Endothelial cell of umbilical vein (primary cell): Measurements from ENCODE around the gene PTX3. TPM values are rescaled to one million over a fixed set of nuclear protein-coding genes. Genes with fewer than 3 reads are reported as not detected.

Experiments used
- BruUV-seq: library from RNA; stranded (reverse); fragments of 400-500 nt; replicated peaks from 2 replicates; lab custom pipeline; 2021; lab: Mats Ljungman, UMichigan
- CTCF ChIA-PET: fragments of 300-600, 350-600 bp; sonication (Branson Sonifier 250); formaldehyde crosslinking; loops from one replicate; lab custom pipeline; 2021; ENCODE audit warnings: antibody characterized with exemption, inconsistent platforms; lab: Charles Lee
- POLR2A ChIA-PET: fragments of 300-600, 350-600 bp; sonication (Branson Sonifier 250); formaldehyde crosslinking; loops from one replicate; lab custom pipeline; 2021; ENCODE audit warnings: antibody characterized with exemption, inconsistent platforms; lab: Charles Lee
- DNase-seq: peaks from one replicate; pipeline ENCODE4 v3.0.0-alpha.2; 2011; ENCODE audit warnings: low read depth, low spot score
- FAIRE-seq: peaks from 2 replicates; lab custom pipeline; 2011; peaks lifted over from hg19 to GRCh38; lab: Jason Lieb, UNC
- H2AFZ ChIP-seq: 2 replicates; pipeline ENCODE4 v1.6.0; 2012; ENCODE audit warnings: low read depth, low read length, control low read depth, inconsistent platforms
- H3K27ac ChIP-seq: 2 replicates; pipeline ENCODE4 v1.5.1; 2011; ENCODE audit warnings: low read depth, mild to moderate bottlenecking, control low read depth, low read length, moderate library complexity; ENCODE audit not compliant: insufficient read depth
- H3K27me3 ChIP-seq, 2 experiments: 2 replicates each; pipeline versions ENCODE4 v1.6.0 to v1.6.1; 2011; ENCODE audit warnings: low read length in 2 of 2, mixed read lengths in 1 of 2; ENCODE audit not compliant: control insufficient read depth in 2 of 2, insufficient read depth in 2 of 2
- H3K36me3 ChIP-seq, 2 experiments: 2 replicates in 1 of 2; 3 replicates in 1 of 2; pipeline ENCODE4 v1.5.1; 2011; ENCODE audit warnings: low read length in 2 of 2, mild to moderate bottlenecking in 1 of 2, moderate library complexity in 1 of 2; ENCODE audit not compliant: control insufficient read depth in 2 of 2, insufficient read depth in 2 of 2; ENCODE audit errors: extremely low read depth in 1 of 2
- H3K4me1 ChIP-seq: 3 replicates; pipeline ENCODE4 v1.5.1; 2011; ENCODE audit warnings: mild to moderate bottlenecking, low read length; ENCODE audit not compliant: control insufficient read depth, insufficient read depth; ENCODE audit errors: extremely low read depth
- H3K4me2 ChIP-seq: 2 replicates; pipeline ENCODE4 v1.6.1; 2011; ENCODE audit warnings: low read length, control low read depth, mixed read lengths; ENCODE audit not compliant: insufficient read depth
- H3K4me3 ChIP-seq, 3 experiments: fragments of 200-600 bp in 1 of 3; sonication (generic), shearing (Covaris generic) in 1 of 3; replicated peaks in 1 of 3; 2 replicates each; pipeline ENCODE4 v1.5.1; 2011 to 2016; ENCODE audit warnings: control low read depth in 3 of 3, low read length in 3 of 3, mild to moderate bottlenecking in 2 of 3, inconsistent platforms in 1 of 3, low read depth in 1 of 3, moderate library complexity in 1 of 3; ENCODE audit not compliant: insufficient read depth in 1 of 3
- H3K79me2 ChIP-seq: 2 replicates; pipeline ENCODE4 v1.6.0; 2012; ENCODE audit warnings: low read length, inconsistent platforms; ENCODE audit not compliant: control insufficient read depth, insufficient read depth
- H3K9ac ChIP-seq: replicated peaks from 2 replicates; pipeline ENCODE3; 2011; ENCODE audit warnings: low read length, control low read depth; ENCODE audit not compliant: insufficient read depth; ENCODE audit errors: extremely low read depth
- H3K9me1 ChIP-seq: replicated peaks from 3 replicates; pipeline ENCODE4 v1.6.0; 2011; ENCODE audit warnings: mild to moderate bottlenecking, low read length; ENCODE audit not compliant: control insufficient read depth, insufficient read depth; ENCODE audit errors: extremely low read depth
- H3K9me3 ChIP-seq: replicated peaks from 2 replicates; pipeline ENCODE4 v1.5.1; 2012; ENCODE audit warnings: low read length, inconsistent platforms; ENCODE audit not compliant: control insufficient read depth, insufficient read depth
- H4K20me1 ChIP-seq: replicated peaks from 2 replicates; pipeline ENCODE3; 2011; ENCODE audit warnings: mild to moderate bottlenecking, low read length; ENCODE audit not compliant: control insufficient read depth, insufficient read depth; ENCODE audit errors: extremely low read depth
- FOS ChIP-seq: IDR thresholded peaks from 2 replicates; pipeline ENCODE4 v1.6.1; 2011; ENCODE audit warnings: mild to moderate bottlenecking, low read length, moderate library complexity, borderline replicate concordance; ENCODE audit not compliant: insufficient read depth
- GATA2 ChIP-seq: IDR thresholded peaks from 2 replicates; pipeline ENCODE4 v1.7.0; 2011; ENCODE audit warnings: low read depth, mild to moderate bottlenecking, moderate library complexity, mixed read lengths, low read length; ENCODE audit not compliant: insufficient read length, insufficient read depth
- JUN ChIP-seq: IDR thresholded peaks from 2 replicates; pipeline ENCODE4 v1.6.1; 2011; ENCODE audit warnings: borderline replicate concordance, low read depth; ENCODE audit not compliant: insufficient read length, insufficient read depth
- POLR2A ChIP-seq: IDR thresholded peaks from 2 replicates; pipeline ENCODE4 v1.6.1; 2012; ENCODE audit warnings: low read depth, mild to moderate bottlenecking, control low read depth, low read length
- POLR2AphosphoS5 ChIP-seq: IDR thresholded peaks from 2 replicates; pipeline ENCODE4 v1.6.1; 2012; ENCODE audit warnings: low read depth, mild to moderate bottlenecking, control low read depth, low read length, moderate library complexity; ENCODE audit not compliant: insufficient read depth
- dilution Hi-C: fragments of 300-500 bp; cut with MboI; formaldehyde crosslinking; loops from one replicate; pipeline ENCODE4 v1.15.0; 2019; ENCODE audit warnings: low sequenced_read_pairs; ENCODE audit not compliant: extremely low pct_ligation_motif_present
- intact Hi-C: fragments of 100-400 bp; cut with micrococcal nuclease; formaldehyde crosslinking; loops from one replicate; pipeline ENCODE4 v1.10.0; 2022
- polyA plus RNA-seq, 4 experiments: library from polyadenylated mRNA; depleted of rRNA in 3 of 4; stranded (reverse) in 3 of 4; unstranded in 1 of 4; fragments of >200 nt; gene quantifications; 2 replicates each; pipeline versions ENCODE4 v1.2.1 to v1.2.3, GENCODE V29; 2011 to 2012; ENCODE audit warnings: missing spikeins in 1 of 4
- total RNA-seq: library from RNA; stranded (reverse); gene quantifications from 2 replicates; pipeline ENCODE4 v1.2.3, GENCODE V29; 2021
- TF ChIP-seq, protein P1 (sequence below), 2 donors: IDR thresholded peaks; 1 replicate in 1 of 2; 2 replicates in 1 of 2; pipeline ENCODE4 v1.5.1; 2011; ENCODE audit warnings: low read length in 2 of 2, mild to moderate bottlenecking in 2 of 2, moderate library complexity in 2 of 2, control low read depth in 1 of 2, inconsistent platforms in 1 of 2, low read depth in 1 of 2; ENCODE audit not compliant: insufficient read depth in 1 of 2; ENCODE audit errors: extremely low read depth in 1 of 2

Gene PTX3
- total and polyA plus RNA-seq, 2 donors (not counting 3 experiments of a cell fraction or from before 2014, with no cell fraction given): 122 to 172 TPM

DNA sequence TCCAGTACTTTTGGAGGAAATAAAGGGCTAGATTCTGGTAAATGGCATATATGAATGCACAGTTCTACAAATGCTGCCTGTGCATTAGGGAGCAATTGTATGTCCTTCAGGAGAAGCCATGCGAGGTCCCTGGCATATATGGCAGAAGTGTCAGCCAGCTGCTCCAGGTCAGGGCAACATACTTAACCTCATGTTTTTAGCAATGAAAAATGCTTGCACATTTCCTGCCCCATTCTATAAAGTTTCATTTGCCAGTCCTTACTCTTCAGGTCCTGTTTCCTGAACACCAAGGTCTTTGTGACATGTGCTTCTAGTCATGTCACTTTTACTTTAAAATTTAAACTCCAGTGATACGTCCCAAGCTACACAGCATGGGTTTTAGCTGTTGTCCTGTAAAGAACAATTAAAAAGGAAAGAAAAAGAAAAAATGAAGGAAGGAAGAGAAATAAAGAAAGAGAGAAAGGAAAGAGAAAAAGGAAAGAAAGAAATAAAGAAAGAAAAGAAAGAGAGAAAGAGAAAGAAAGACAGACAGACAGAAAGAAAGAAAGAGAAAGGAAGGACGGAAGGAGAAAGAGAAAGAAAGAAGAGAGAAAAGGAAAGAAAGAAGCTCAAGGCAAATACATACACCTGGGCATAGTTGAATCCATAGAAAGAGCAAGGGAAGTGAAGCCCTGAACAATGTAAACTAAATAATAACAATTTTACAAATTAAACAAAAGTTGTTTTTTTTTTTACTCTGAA lies 20.1 kb upstream of the PTX3 start:
- no peak overlapping the region for H3K9ac ChIP-seq
- TF ChIP-seq FOS (no peak), GATA2 (no peak), POLR2AphosphoS5 (no peak), JUN (peak; percentile 4), POLR2A (peak; percentile 39)
- TF ChIP-seq, protein P1, sequence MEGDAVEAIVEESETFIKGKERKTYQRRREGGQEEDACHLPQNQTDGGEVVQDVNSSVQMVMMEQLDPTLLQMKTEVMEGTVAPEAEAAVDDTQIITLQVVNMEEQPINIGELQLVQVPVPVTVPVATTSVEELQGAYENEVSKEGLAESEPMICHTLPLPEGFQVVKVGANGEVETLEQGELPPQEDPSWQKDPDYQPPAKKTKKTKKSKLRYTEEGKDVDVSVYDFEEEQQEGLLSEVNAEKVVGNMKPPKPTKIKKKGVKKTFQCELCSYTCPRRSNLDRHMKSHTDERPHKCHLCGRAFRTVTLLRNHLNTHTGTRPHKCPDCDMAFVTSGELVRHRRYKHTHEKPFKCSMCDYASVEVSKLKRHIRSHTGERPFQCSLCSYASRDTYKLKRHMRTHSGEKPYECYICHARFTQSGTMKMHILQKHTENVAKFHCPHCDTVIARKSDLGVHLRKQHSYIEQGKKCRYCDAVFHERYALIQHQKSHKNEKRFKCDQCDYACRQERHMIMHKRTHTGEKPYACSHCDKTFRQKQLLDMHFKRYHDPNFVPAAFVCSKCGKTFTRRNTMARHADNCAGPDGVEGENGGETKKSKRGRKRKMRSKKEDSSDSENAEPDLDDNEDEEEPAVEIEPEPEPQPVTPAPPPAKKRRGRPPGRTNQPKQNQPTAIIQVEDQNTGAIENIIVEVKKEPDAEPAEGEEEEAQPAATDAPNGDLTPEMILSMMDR (IDR thresholded peaks at IDR 0.05; ENCODE audit: extremely low read depth in 1 of 2, insufficient read depth in 1 of 2, low read depth in 1 of 2, low read length in 2 of 2): no peak
- peak; percentile 45 for DNase-seq
- ChIA-PET CTCF (interaction anchor here (0.8 to 1.9 kb wide), 6 partner anchors 10 to 212 kb away, joined by 3 to 7 read pairs (median 4); partner anchors contain the start of gene PTX3), POLR2A (interaction anchor here (1.5 kb wide), 1 partner anchor 256 kb away, joined by 3 read pairs; no protein-coding TSS in a partner anchor)
- intact Hi-C loops: loop anchor here (1.0 kb wide), 1 partner anchor 56 kb away; no protein-coding TSS in a partner anchor
- peaks cover 36% of the 10 kb centered on the region for H3K79me2 ChIP-seq
- H3K4me2 ChIP-seq: peak overlapping the region; percentile 93
- H3K4me3 ChIP-seq: no peak overlapping the region
- dilution Hi-C loops: no loop called here
- no peak overlapping the region for H2AFZ ChIP-seq
- FAIRE-seq: no peak
- H3K9me1 ChIP-seq: no peaks in the 10 kb centered on the region
- no TSS peak for BruUV-seq
- no peaks in the 10 kb centered on the region for H3K9me3 ChIP-seq
- peaks cover 3 to 15% of the 10 kb centered on the region in 2 experiments for H3K36me3 ChIP-seq
- peak overlapping the region; percentile 95 for H3K27ac ChIP-seq
- H3K27me3 ChIP-seq: no peaks in the 10 kb centered on the region
- peaks cover 43% of the 10 kb centered on the region for H3K4me1 ChIP-seq
- no peaks in the 10 kb centered on the region for H4K20me1 ChIP-seq
